IPS-15b (cell line): ENCODE measurements around the gene TOMM70.

Experiments used
- H3K27me3 ChIP-seq: one replicate; pipeline ENCODE4 v1.6.1; 2013; ENCODE audit warnings: low read length; ENCODE audit not compliant: control insufficient read depth, insufficient read depth
- H3K36me3 ChIP-seq: one replicate; pipeline ENCODE4 v1.6.1; 2013; ENCODE audit warnings: low read length; ENCODE audit not compliant: control insufficient read depth, insufficient read depth
- H3K4me1 ChIP-seq: one replicate; pipeline ENCODE4 v1.6.1; 2013; ENCODE audit warnings: mild to moderate bottlenecking, low read length; ENCODE audit not compliant: control insufficient read depth, insufficient read depth
- H3K4me3 ChIP-seq: one replicate; pipeline ENCODE4 v1.5.1; 2013; ENCODE audit warnings: low read depth, low read length
- H3K9ac ChIP-seq: one replicate; pipeline ENCODE4 v1.6.1; 2013; ENCODE audit warnings: low read depth, mild to moderate bottlenecking, low read length
- H3K9me3 ChIP-seq: one replicate; pipeline ENCODE4 v1.6.1; 2013; ENCODE audit warnings: mild to moderate bottlenecking, low read length; ENCODE audit not compliant: control insufficient read depth, insufficient read depth

TOMM70 gene

GRCh38 chr3:100407977-100408532 lies 7.2 kb upstream of the TOMM70 start:
- no peaks in the 10 kb centered on the region for H3K36me3 ChIP-seq
- H3K27me3 ChIP-seq, result no peaks in the 10 kb centered on the region
- H3K9me3 ChIP-seq, result no peaks in the 10 kb centered on the region
- H3K4me1 ChIP-seq, result peaks cover 3% of the 10 kb centered on the region
- H3K9ac ChIP-seq, result no peak overlapping the region
- peak overlapping the region; percentile 6 for H3K4me3 ChIP-seq

- H3K4me3 ChIP-seq, result no peak overlapping the region
- no peaks in the 10 kb centered on the region for H3K36me3 ChIP-seq
- H3K9ac ChIP-seq, result no peak overlapping the region
- no peaks in the 10 kb centered on the region for H3K9me3 ChIP-seq
- no peaks in the 10 kb centered on the region for H3K27me3 ChIP-seq
- H3K4me1 ChIP-seq, result peaks cover 3% of the 10 kb centered on the region
These were observed 6.3 kb upstream of the TOMM70 start for GRCh38 chr3:100407164-100407563.

GRCh38 chr3:100404250-100404548 lies 3.3 kb upstream of the TOMM70 start:
- H3K9me3 ChIP-seq, result no peaks in the 10 kb centered on the region
- peak overlapping the region; percentile 84 for H3K4me3 ChIP-seq
- H3K36me3 ChIP-seq, result no peaks in the 10 kb centered on the region
- H3K4me1 ChIP-seq, result peaks cover 3% of the 10 kb centered on the region
- H3K27me3 ChIP-seq, result no peaks in the 10 kb centered on the region
- no peak overlapping the region for H3K9ac ChIP-seq

- peak overlapping the region; percentile 62 for H3K9ac ChIP-seq
- H3K36me3 ChIP-seq, result no peaks in the 10 kb centered on the region
- peaks cover 3% of the 10 kb centered on the region for H3K4me1 ChIP-seq
- no peaks in the 10 kb centered on the region for H3K9me3 ChIP-seq
- no peaks in the 10 kb centered on the region for H3K27me3 ChIP-seq
- H3K4me3 ChIP-seq, result peak overlapping the region; percentile 84
These were observed 2.7 kb upstream of the TOMM70 start for GRCh38 chr3:100403362-100404249.

- no peaks in the 10 kb centered on the region for H3K36me3 ChIP-seq
- H3K9me3 ChIP-seq, result no peaks in the 10 kb centered on the region
- peaks cover 1% of the 10 kb centered on the region for H3K4me1 ChIP-seq
- no peaks in the 10 kb centered on the region for H3K27me3 ChIP-seq
- H3K4me3 ChIP-seq, result peak overlapping the region; percentile 84
- peak overlapping the region; percentile 62 for H3K9ac ChIP-seq
These were observed 2.0 kb upstream of the TOMM70 start for GRCh38 chr3:100402891-100403290.

- no peaks in the 10 kb centered on the region for H3K9me3 ChIP-seq
- no peaks in the 10 kb centered on the region for H3K27me3 ChIP-seq
- H3K36me3 ChIP-seq, result no peaks in the 10 kb centered on the region
- H3K9ac ChIP-seq, result peak overlapping the region; percentile 88
- no peaks in the 10 kb centered on the region for H3K4me1 ChIP-seq
- H3K4me3 ChIP-seq, result peak overlapping the region; percentile 84
These were observed 1.4 kb upstream of the TOMM70 start for GRCh38 chr3:100402256-100402655.

GRCh38 chr3:100401674-100402041 lies 769 bp upstream of the TOMM70 start:
- Histone ChIP-seq H3K27me3 (no peaks in the 10 kb centered on the region), H3K9me3 (no peaks in the 10 kb centered on the region), H3K36me3 (no peaks in the 10 kb centered on the region), H3K4me1 (no peaks in the 10 kb centered on the region), H3K9ac (peak overlapping the region; percentile 88), H3K4me3 (peak overlapping the region; percentile 84)

GRCh38 chr3:100400419-100400779 lies 490 bp downstream of the TOMM70 start:
- H3K27me3 ChIP-seq, result no peaks in the 10 kb centered on the region
- peak overlapping the region; percentile 84 for H3K4me3 ChIP-seq
- no peaks in the 10 kb centered on the region for H3K4me1 ChIP-seq
- no peaks in the 10 kb centered on the region for H3K9me3 ChIP-seq
- H3K9ac ChIP-seq, result peak overlapping the region; percentile 82
- H3K36me3 ChIP-seq, result no peaks in the 10 kb centered on the region

GRCh38 chr3:100399341-100400071 lies 1.4 kb downstream of the TOMM70 start:
- Histone ChIP-seq H3K4me1 (no peaks in the 10 kb centered on the region), H3K27me3 (no peaks in the 10 kb centered on the region), H3K9ac (no peak overlapping the region), H3K36me3 (no peaks in the 10 kb centered on the region), H3K4me3 (peak overlapping the region; percentile 84), H3K9me3 (no peaks in the 10 kb centered on the region)

GRCh38 chr3:100396967-100397366 lies 3.9 kb downstream of the TOMM70 start:
- Histone ChIP-seq H3K36me3 (no peaks in the 10 kb centered on the region), H3K9ac (no peak overlapping the region), H3K4me1 (no peaks in the 10 kb centered on the region), H3K27me3 (no peaks in the 10 kb centered on the region), H3K9me3 (no peaks in the 10 kb centered on the region), H3K4me3 (no peak overlapping the region)

- Histone ChIP-seq H3K9ac (no peak overlapping the region), H3K27me3 (no peaks in the 10 kb centered on the region), H3K36me3 (no peaks in the 10 kb centered on the region), H3K9me3 (no peaks in the 10 kb centered on the region), H3K4me3 (no peak overlapping the region), H3K4me1 (no peaks in the 10 kb centered on the region)
These were observed 5.0 kb downstream of the TOMM70 start for GRCh38 chr3:100395679-100396431.
